Measurements from ENCODE around the gene OXCT2.

GRCh38 chr1:39777306-39777705, 6.2 kb upstream of the OXCT2 start:
- TF ChIP-seq CTCF (IDR thresholded peaks at IDR 0.05) (no peak), POLR2A (IDR thresholded peaks at IDR 0.05) (no peak)
